K562 (cell line): ENCODE measurements around the gene PFDN2. TPM values are rescaled to one million over a fixed set of nuclear protein-coding genes. Genes with fewer than 3 reads are reported as not detected.

Experiments used
- ATAC-seq: fragments of 200-7000 bp; cut with Tn5 transposase; 3 replicates; pipeline ENCODE4 v1.9.1; 2020; ENCODE audit warnings: moderate library complexity
- BruUV-seq: library from RNA; stranded (reverse); fragments of 400-500 nt; replicated peaks from 2 replicates; lab custom pipeline; 2021; lab: Mats Ljungman, UMichigan
- CTCF ChIA-PET: fragments of 300-600 bp; formaldehyde crosslinking; extraction: SDS; loops from one replicate; lab custom pipeline; 2021; ENCODE audit warnings: low intra/inter-chr PET ratio; lab: Yijun Ruan, JAX
- POLR2A ChIA-PET: fragments of 300-600, 350-650 bp; sonication (Branson Sonifier 250); formaldehyde crosslinking; extraction: SDS; loops from one replicate; lab custom pipeline; 2021; ENCODE audit warnings: antibody characterized with exemption, inconsistent platforms; lab: Yijun Ruan, JAX
- DNase-seq, 4 experiments: peaks; one replicate each; pipeline versions ENCODE4 v3.0.0 to v3.0.0-alpha.2; 2011 to 2018; ENCODE audit warnings: low spot score in 3 of 4, mixed read lengths in 3 of 4; ENCODE audit errors: extremely low read depth in 1 of 4
- FAIRE-seq: peaks from 2 replicates; lab custom pipeline; 2011; peaks lifted over from hg19 to GRCh38; lab: Jason Lieb, UNC
- H2AFZ ChIP-seq: 2 replicates; pipeline ENCODE4 v1.6.0; 2011; ENCODE audit warnings: low read depth, low read length, control low read depth, inconsistent platforms
- H3K27ac ChIP-seq: fragments of 200-600 bp; 3 replicates; pipeline ENCODE4 v1.8.0; 2011; ENCODE audit warnings: low read depth, mild to moderate bottlenecking, control low read depth, inconsistent platforms, low read length, moderate library complexity, mixed read lengths; ENCODE audit errors: extremely low read depth
- H3K27me3 ChIP-seq, 2 experiments: fragments of 300-600 bp in 1 of 2; 2 replicates in 1 of 2; 3 replicates in 1 of 2; pipeline versions ENCODE4 v1.6.0 to v1.8.0; 2011; ENCODE audit warnings: inconsistent platforms in 2 of 2, low read length in 2 of 2, mild to moderate bottlenecking in 1 of 2, mixed read lengths in 1 of 2, moderate library complexity in 1 of 2; ENCODE audit not compliant: control insufficient read depth in 2 of 2, insufficient read depth in 2 of 2
- H3K36me3 ChIP-seq: fragments of 300-600 bp; 3 replicates; pipeline ENCODE4 v1.8.0; 2011; ENCODE audit warnings: mild to moderate bottlenecking, low read length, inconsistent platforms; ENCODE audit not compliant: control insufficient read depth, insufficient read depth
- H3K4me1 ChIP-seq, 2 experiments: fragments of 200-600 bp in 1 of 2; replicated peaks in 1 of 2; 2 replicates in 1 of 2; 3 replicates in 1 of 2; pipeline versions ENCODE4 v1.5.1 to v1.8.0; 2011; ENCODE audit warnings: inconsistent platforms in 2 of 2, low read length in 2 of 2, mild to moderate bottlenecking in 1 of 2, mixed read lengths in 1 of 2, moderate library complexity in 1 of 2; ENCODE audit not compliant: control insufficient read depth in 2 of 2, insufficient read depth in 2 of 2
- H3K4me2 ChIP-seq: 2 replicates; pipeline ENCODE4 v1.6.1; 2011; ENCODE audit warnings: low read length, control low read depth, inconsistent platforms, mixed read lengths; ENCODE audit not compliant: insufficient read depth
- H3K4me3 ChIP-seq: fragments of 200-600 bp; sonication (generic), shearing (Covaris generic); 2 replicates; pipeline ENCODE4 v1.5.1; 2016; ENCODE audit warnings: control low read depth, inconsistent platforms
- H3K79me2 ChIP-seq: fragments of 200-600 bp; 3 replicates; pipeline ENCODE4 v1.8.0; 2011; ENCODE audit warnings: low read length, inconsistent platforms; ENCODE audit not compliant: control insufficient read depth, insufficient read depth
- H3K9ac ChIP-seq, 2 experiments: 2 replicates each; pipeline versions ENCODE4 v1.6.0 to v1.6.1; 2011; ENCODE audit warnings: low read depth in 2 of 2, low read length in 2 of 2, control low read depth in 1 of 2, inconsistent platforms in 1 of 2, mild to moderate bottlenecking in 1 of 2, mixed read lengths in 1 of 2; ENCODE audit not compliant: insufficient read depth in 1 of 2
- H3K9me1 ChIP-seq: one replicate; pipeline ENCODE4 v1.6.0; 2011; ENCODE audit warnings: inconsistent platforms, mild to moderate bottlenecking, low read length, moderate library complexity; ENCODE audit not compliant: control insufficient read depth, insufficient read depth
- H3K9me3 ChIP-seq: replicated peaks from 2 replicates; pipeline ENCODE4 v1.5.1; 2011; ENCODE audit warnings: low read depth, low read length, inconsistent platforms; ENCODE audit not compliant: control insufficient read depth, insufficient read depth
- H4K20me1 ChIP-seq: replicated peaks from 2 replicates; pipeline ENCODE4 v1.6.1; 2011; ENCODE audit warnings: low read length, inconsistent platforms, mixed read lengths; ENCODE audit not compliant: control insufficient read depth, insufficient read depth
- AFF4 ChIP-seq: sonication (generic); formaldehyde crosslinking; IDR thresholded peaks from 2 replicates; pipeline ENCODE4 v1.8.0; 2023; ENCODE audit warnings: mild to moderate bottlenecking, missing genetic modification reagents
- BDP1 ChIP-seq: IDR thresholded peaks from 3 replicates; pipeline ENCODE4 v1.6.1; 2011; ENCODE audit not compliant: insufficient read length, insufficient read depth
- CTCF ChIP-seq, 3 experiments: IDR thresholded peaks in 2 of 3; conservative IDR thresholded peaks in 1 of 3; 2 replicates each; pipeline ENCODE4 v1.5.1; 2011 to 2012; ENCODE audit warnings: low read length in 3 of 3, mild to moderate bottlenecking in 3 of 3, control low read depth in 2 of 3, improper control_type of control experiment in 1 of 3, inconsistent platforms in 1 of 3, low read depth in 1 of 3, mixed read lengths in 1 of 3, moderate library complexity in 1 of 3; ENCODE audit not compliant: insufficient read depth in 2 of 3
- DPF2 ChIP-seq: fragments of 450-650 bp; IDR thresholded peaks from 2 replicates; pipeline ENCODE4 v1.6.1; 2016
- E2F6 ChIP-seq, 2 experiments: IDR thresholded peaks; 2 replicates each; pipeline ENCODE4 v1.6.1; 2011; ENCODE audit warnings: borderline replicate concordance in 1 of 2, control low read depth in 1 of 2, low read depth in 1 of 2, low read length in 1 of 2, mild to moderate bottlenecking in 1 of 2, mixed read lengths in 1 of 2, moderate library complexity in 1 of 2; ENCODE audit not compliant: insufficient read depth in 1 of 2, insufficient read length in 1 of 2, poor library complexity in 1 of 2, severe bottlenecking in 1 of 2; ENCODE audit errors: extremely low read depth in 1 of 2
- FOXO4 ChIP-seq: fragments of 450-650 bp; formaldehyde crosslinking; IDR thresholded peaks from 2 replicates; pipeline ENCODE4 v1.4.0; 2020; ENCODE audit warnings: mild to moderate bottlenecking, moderate library complexity
- HMG20A ChIP-seq: fragments of 450-650 bp; formaldehyde crosslinking; conservative IDR thresholded peaks from 2 replicates; pipeline ENCODE4 v1.4.0; 2020; ENCODE audit warnings: mild to moderate bottlenecking, mixed read lengths
- HNRNPK ChIP-seq: fragments of 200-400 bp; formaldehyde crosslinking; IDR thresholded peaks from one replicate; pipeline ENCODE4 v1.6.1; 2018; ENCODE audit warnings: mild to moderate bottlenecking, low read depth, low read length; ENCODE audit not compliant: poor library complexity, severe bottlenecking
- KLF6 ChIP-seq: fragments of 250-450 bp; sonication (Bioruptor Pico); IDR thresholded peaks from 2 replicates; pipeline ENCODE4 v1.4.0; 2020; ENCODE audit warnings: mild to moderate bottlenecking, moderate library complexity, borderline replicate concordance
- SIN3A ChIP-seq, 2 experiments: fragments of 150-350 bp in 1 of 2; IDR thresholded peaks; 2 replicates each; pipeline ENCODE4 v1.6.1; 2011 to 2016; ENCODE audit warnings: borderline replicate concordance in 2 of 2, low read depth in 2 of 2, low read length in 2 of 2, mild to moderate bottlenecking in 2 of 2, moderate library complexity in 2 of 2; ENCODE audit not compliant: control insufficient read depth in 1 of 2
- ZNF778 ChIP-seq: fragments of 450-650 bp; formaldehyde crosslinking; IDR thresholded peaks from 2 replicates; pipeline ENCODE4 v1.4.0; 2020; ENCODE audit warnings: mild to moderate bottlenecking, moderate library complexity
- WGBS: fragments of 100-300 bp; shearing (Covaris generic); methylation state at CpG from one replicate; pipeline ENCODE4 v1.1.6; 2016; ENCODE audit warnings: low coverage, mixed read lengths; ENCODE audit not compliant: insufficient coverage; ENCODE audit errors: missing lambda C conversion rate; 5-methylcytosine and 5-hydroxymethylcytosine counted together
- in situ Hi-C: fragments of 300-500 bp; cut with MboI; formaldehyde crosslinking; loops from 4 replicates; pipeline ENCODE4 v1.15.0; 2018; ENCODE audit warnings: inconsistent platforms, mixed read lengths
- intact Hi-C: fragments of 100-400 bp; cut with micrococcal nuclease; formaldehyde crosslinking; loops from 2 replicates; pipeline ENCODE4 v1.14.2; 2022
- polyA plus RNA-seq, 8 experiments: library from polyadenylated mRNA; depleted of rRNA in 4 of 8; stranded (reverse) in 5 of 8; unstranded in 3 of 8; fragments of >200 nt; fragmentation: Nextera tagmentation in 2 of 8; fragmentation: Illumina TruSeq in 1 of 8; extraction: Ambion mirVana in 2 of 8; extraction: Trizol in 1 of 8; gene quantifications; 2 replicates each; pipeline versions ENCODE4 v1.2.1 to v1.2.3, GENCODE V29; 2011 to 2014; ENCODE audit warnings: inconsistent platforms in 1 of 8, missing spikeins in 1 of 8
- total RNA-seq, 7 experiments: library from RNA; depleted of rRNA in 6 of 7; stranded (reverse); fragments of >200 nt in 6 of 7; fragmentation: Illumina TruSeq in 2 of 7; extraction: Trizol in 2 of 7; gene quantifications; 2 replicates each; pipeline versions ENCODE4 v1.2.1 to v1.2.3, GENCODE V29; 2011 to 2021; ENCODE audit warnings: low replicate concordance in 1 of 7

Gene PFDN2
- total and polyA plus RNA-seq, 9 of the 15 experiments (the other 6 are each of a cell fraction or from before 2014, with no cell fraction given) = 50.2 to 361 (median 144) TPM

- no peak for TF ChIP-seq CTCF (IDR thresholded peaks at IDR 0.05 in 2 of 3, conservative IDR thresholded peaks at IDR 0.05 in 1 of 3; ENCODE audit: insufficient read depth in 2 of 3, low read depth in 1 of 3, low read length in 3 of 3)
- TF ChIP-seq, all 486 proteins: peak for 0
These were observed 26.7 kb downstream of the PFDN2 start (continued) for GRCh38 chr1:161091093-161091492.

GRCh38 chr1:161090617-161091016 is 27.2 kb downstream of the PFDN2 start:
- Histone ChIP-seq H3K27me3 (no peaks in the 10 kb centered on the region), H3K4me2 (no peak overlapping the region), H3K9me1 (no peaks in the 10 kb centered on the region), H3K9me3 (0 out of 2 replicates have a peak, but pooled peaks cover 3% of the 10 kb centered on the region), H4K20me1 (no peaks in the 10 kb centered on the region), H3K4me1 (peaks cover 0 to 5% of the 10 kb centered on the region in 2 experiments; a peak in 2 of 5 replicates), H3K4me3 (no peak overlapping the region), H2AFZ (no peak overlapping the region), H3K79me2 (no peaks in the 10 kb centered on the region), H3K36me3 (no peaks in the 10 kb centered on the region), H3K27ac (no peak overlapping the region), H3K9ac (no peak overlapping the region)
- no TSS peak for BruUV-seq
- CTCF ChIA-PET = no interaction called here
- FAIRE-seq = no peak
- intact Hi-C loops = no loop called here
- DNase-seq = no peak
- WGBS = 10% methylated on average over 3 of the region's 3 CpGs
- in situ Hi-C loops = loop anchor here (10.0 to 25.0 kb wide), 2 partner anchors 96 to 253 kb away; no protein-coding TSS in a partner anchor
- POLR2A ChIA-PET = no interaction called here
- ATAC-seq = no peak
- TF ChIP-seq BDP1 (no peak), HMG20A (CRISPR knock-in tag) (no peak), SIN3A (IDR thresholded peaks at IDR 0.05; ENCODE audit: borderline replicate concordance in 2 of 2, control insufficient read depth in 1 of 2, low read depth in 2 of 2, low read length in 2 of 2) (no peak), DPF2 (no peak), FOXO4 (CRISPR knock-in tag) (no peak), HNRNPK (no peak), ZNF778 (CRISPR knock-in tag) (no peak), E2F6 (IDR thresholded peaks at IDR 0.05; ENCODE audit: borderline replicate concordance in 1 of 2, extremely low read depth in 1 of 2, insufficient read depth in 1 of 2, insufficient read length in 1 of 2, low read depth in 1 of 2, low read length in 1 of 2, poor library complexity in 1 of 2, severe bottlenecking in 1 of 2) (no peak), AFF4 (CRISPR knock-in tag) (no peak), KLF6 (no peak)
